ENCODE measurements around the gene RPL13.

RPL13 gene

DNA sequence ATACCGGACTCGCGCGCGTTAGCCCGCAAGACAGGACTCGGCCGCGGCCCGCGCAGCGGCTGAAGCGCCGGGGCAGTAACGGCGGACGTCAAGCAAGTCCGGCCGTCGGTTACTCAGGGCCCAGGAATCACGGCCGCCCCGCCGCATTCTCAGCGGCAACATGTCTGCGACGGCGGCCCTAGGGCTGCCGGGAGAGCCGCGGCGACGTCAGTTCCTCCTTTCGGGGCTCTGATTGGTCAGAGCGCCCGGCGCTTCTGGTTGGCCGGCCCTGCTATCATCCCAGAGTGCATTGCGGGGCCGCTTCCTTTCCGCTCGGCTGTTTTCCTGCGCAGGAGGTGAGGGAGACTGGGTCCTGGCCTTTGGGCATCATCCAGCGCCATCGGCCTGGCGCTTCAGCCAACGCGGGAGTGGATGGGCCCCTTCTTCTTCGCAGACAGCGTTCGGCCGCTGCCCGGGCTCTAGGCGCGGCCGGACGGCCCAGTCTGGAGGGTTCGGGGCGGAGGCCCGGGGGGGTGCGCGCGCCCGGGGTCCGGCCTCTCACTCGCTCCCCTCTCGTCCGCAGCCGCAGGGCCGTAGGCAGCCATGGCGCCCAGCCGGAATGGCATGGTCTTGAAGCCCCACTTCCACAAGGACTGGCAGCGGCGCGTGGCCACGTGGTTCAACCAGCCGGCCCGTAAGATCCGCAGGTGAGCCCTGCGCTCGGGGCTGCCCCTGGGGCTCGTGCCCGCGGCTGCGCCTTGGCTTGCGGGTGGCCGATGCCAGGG lies at the start of gene RPL13:
RPL13 (plus strand) TSS at position 305 of the 764 bp plus-strand sequence; CDS start at position 583, 278 bp downstream.
- no peak for FAIRE-seq

- no peak for FAIRE-seq
These were observed 49.1 kb upstream of the RPL13 start for GRCh38 chr16:89511374-89511773.

DNA sequence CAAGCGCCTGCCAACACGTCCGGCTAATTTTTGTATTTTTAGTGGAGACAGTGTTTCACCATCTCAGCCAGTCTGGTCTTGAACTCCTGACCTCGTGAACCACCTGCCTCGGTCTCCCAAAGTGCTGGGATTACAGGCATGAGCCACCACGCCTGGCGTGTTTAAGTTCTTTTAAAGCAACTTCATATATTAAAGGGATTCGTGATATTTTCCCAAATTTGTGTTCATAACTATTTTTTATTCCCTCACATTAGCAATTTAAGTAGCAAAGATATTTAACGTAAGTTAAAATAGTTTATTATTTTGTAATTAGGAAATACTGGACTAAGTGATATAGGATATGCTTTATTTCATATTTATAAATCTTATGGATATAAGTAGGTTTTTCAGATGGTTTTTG lies 48.0 kb upstream of the RPL13 start:
- no peak for FAIRE-seq

GRCh38 chr16:89517128-89517527 lies 43.4 kb upstream of the RPL13 start:
- no peak for FAIRE-seq

- FAIRE-seq, result no peak
These were observed 40.6 kb upstream of the RPL13 start for GRCh38 chr16:89519881-89520280.

- no peak for FAIRE-seq
These were observed 38.2 kb upstream of the RPL13 start for GRCh38 chr16:89522287-89522686.

DNA sequence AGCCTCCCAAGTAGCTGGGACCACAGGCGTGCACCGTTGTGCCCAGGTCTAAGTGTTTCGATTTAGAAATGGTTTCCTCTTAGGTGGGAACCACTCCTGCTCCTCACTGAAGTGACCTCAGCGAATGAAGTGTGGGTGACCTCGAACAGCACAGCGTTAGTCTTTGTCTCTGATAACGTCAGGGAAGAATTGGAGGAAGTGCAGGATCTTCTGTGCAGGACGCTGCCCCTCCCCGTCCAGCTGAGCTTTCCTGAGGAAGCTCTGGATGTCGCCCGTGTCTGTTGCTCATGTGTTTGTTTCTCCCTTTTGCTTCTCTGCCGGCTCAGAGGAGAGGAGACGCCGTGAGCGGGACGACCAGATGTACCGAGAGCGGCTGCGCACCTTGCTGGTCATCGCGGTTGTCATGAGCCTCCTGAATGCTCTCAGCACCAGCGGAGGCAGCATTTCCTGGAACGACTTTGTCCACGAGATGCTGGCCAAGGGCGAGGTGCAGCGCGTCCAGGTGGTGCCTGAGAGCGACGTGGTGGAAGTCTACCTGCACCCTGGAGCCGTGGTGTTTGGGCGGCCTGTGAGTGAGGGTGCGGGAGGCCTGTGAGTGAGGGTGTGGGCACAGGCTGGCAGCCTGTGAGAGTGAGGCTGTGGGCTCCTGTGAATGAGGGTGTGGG lies 36.7 kb upstream of the RPL13 start:
- no peak for FAIRE-seq

GRCh38 chr16:89525146-89525913 lies 35.2 kb upstream of the RPL13 start:
- no peak for FAIRE-seq

DNA sequence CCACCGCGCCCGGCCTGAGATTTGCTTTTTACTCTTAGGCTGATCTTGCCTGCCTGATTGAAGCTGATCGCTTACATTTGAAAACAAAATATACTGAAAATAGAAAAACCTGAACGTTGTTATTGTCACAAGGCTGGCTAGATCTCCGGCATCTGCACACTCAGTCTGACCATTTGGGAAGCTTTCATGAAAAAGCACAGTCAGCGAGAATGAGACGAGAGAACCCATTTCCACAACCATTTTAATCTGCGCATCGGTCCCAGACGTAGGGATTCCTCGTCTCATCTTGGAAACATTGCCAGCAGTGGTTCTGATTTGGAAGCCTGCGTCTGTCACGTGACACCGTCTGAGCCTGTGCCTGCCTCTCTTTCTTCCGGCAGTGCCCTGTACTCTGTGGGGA lies 31.4 kb upstream of the RPL13 start:
- FAIRE-seq, result no peak

- FAIRE-seq, result no peak
These were observed 29.8 kb upstream of the RPL13 start for GRCh38 chr16:89530401-89531381.

- FAIRE-seq, result no peak
These were observed 28.5 kb upstream of the RPL13 start for GRCh38 chr16:89531821-89532526.

- no peak for FAIRE-seq
These were observed 26.2 kb upstream of the RPL13 start for GRCh38 chr16:89534252-89534756.

DNA sequence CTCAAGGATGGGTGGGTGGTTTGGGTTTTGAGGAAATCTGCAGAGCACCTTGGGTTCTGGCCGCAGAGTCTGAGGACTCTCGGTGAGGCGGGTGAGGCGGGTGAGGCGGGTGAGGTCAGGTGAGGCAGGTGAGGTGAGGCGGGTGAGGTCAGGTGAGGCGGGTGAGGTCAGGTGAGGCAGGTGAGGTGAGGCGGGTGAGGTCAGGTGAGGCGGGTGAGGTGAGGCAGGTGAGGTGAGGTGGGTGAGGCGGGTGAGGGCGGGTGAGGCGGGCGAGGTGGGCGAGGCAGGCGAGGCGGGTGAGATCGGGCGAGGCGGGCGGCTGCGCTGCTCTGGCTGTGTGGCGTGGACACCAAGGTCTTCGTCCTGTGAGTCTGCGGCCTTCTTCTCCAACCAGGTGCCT lies 24.1 kb upstream of the RPL13 start:
- FAIRE-seq, result no peak

- FAIRE-seq, result no peak
These were observed 23.5 kb upstream of the RPL13 start for GRCh38 chr16:89536886-89537548.

DNA sequence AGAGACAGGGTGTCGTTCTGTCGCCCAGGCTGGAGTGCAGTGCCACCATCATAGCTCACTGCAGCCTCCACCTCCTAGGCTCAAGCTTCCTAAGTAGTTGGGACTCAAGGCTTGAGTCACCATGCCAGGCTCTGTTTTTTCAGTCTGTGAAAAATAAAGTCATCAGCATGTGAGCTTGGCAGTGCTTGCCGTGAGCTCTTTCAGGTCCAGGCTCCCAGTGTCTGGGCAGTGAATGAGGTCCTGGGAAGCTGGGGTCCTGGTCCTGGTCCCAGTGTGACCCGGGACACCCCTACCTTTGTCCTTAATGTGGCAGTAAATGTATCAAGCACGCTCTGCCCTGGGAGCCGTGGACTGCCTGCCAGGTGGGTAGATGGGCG lies 22.9 kb upstream of the RPL13 start:
- FAIRE-seq, result no peak

GRCh38 chr16:89538286-89538685 lies 22.2 kb upstream of the RPL13 start:
- FAIRE-seq, result no peak

- no peak for FAIRE-seq
These were observed 19.9 kb upstream of the RPL13 start for GRCh38 chr16:89540557-89540956.

DNA sequence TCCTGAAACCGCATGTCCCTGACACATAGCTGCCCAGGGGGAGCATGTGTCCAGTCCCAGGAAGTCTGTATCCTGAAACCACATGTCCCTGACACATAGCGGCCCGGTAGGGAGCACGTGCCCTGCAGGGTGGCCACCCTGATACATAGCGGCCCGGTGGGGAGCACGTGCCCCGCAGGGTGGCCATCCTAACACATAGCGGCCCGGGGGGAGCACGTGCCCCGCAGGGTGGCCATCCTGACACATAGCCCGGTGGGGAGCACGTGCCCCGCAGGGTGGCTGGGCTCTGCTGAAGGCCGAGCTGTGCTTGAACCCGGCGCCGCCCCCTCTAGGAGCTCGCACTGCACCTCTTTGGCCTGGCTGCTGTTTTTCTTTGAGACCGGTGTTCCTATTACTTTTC lies 18.7 kb upstream of the RPL13 start:
- no peak for FAIRE-seq

DNA sequence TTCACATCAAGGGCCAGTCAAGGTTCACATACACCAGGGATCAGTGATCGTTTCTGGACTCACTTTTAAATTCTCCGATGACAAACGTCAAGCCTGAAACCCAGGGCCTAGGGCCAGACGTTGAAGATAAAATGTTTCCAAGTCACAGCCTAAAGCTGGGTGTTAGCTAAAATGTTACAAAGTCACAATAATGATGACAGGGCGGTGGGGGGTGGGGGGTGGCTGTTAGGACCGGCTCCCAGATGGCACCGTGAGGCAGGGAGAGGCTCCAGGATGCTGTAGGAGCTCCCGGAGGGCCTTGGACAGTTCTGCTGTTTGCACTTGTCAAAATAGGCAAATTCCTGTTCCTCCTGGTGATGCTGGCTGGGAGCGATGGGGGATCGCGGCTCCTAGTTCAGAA lies 16.4 kb upstream of the RPL13 start:
- FAIRE-seq, result no peak

DNA sequence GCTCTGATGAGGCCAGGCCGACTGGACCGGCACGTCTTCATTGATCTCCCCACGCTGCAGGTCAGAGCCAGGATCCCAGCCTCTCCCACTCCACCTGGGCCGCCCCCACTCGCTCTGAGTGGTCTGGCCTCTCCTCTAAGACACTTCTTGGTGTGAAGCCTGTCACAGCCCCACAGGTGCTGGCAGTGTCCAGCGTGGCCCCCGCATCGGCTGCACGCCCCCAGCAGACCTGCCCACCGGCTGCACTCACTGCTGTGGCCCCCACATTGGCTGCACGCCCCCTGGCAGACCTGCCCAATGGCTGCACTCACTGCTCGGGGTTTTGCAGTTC lies 15.8 kb upstream of the RPL13 start:
- no peak for FAIRE-seq
